IMR-90 (cell line): ENCODE measurements around the gene GUCA1C. TPM values are rescaled to one million over a fixed set of nuclear protein-coding genes. Genes with fewer than 3 reads are reported as not detected.

Experiments
- ATAC-seq: fragments of 200-7000 bp; cut with Tn5 transposase; 2 replicates; pipeline ENCODE4 v1.9.1; 2020; ENCODE audit warnings: low read depth, mild to moderate bottlenecking, moderate library complexity
- BruUV-seq: library from RNA; stranded (reverse); fragments of 400-500 nt; replicated peaks from 2 replicates; lab custom pipeline; 2021; lab: Mats Ljungman, UMichigan
- CTCF ChIA-PET: fragments of 300-600 bp; formaldehyde crosslinking; extraction: SDS; loops from one replicate; lab custom pipeline; 2021; ENCODE audit warnings: antibody characterized with exemption; lab: Yijun Ruan, JAX
- POLR2A ChIA-PET: fragments of 300-600 bp; sonication (Branson Sonifier 250); formaldehyde crosslinking; loops from one replicate; lab custom pipeline; 2022; ENCODE audit warnings: antibody characterized with exemption; ENCODE audit not compliant: unreplicated experiment; lab: Charles Lee
- DNase-seq: peaks from one replicate; pipeline ENCODE4 v3.0.0; 2013
- H2AFZ ChIP-seq: replicated peaks from 2 replicates; pipeline ENCODE3; 2013; ENCODE audit warnings: low read length, mild to moderate bottlenecking; ENCODE audit not compliant: poor library complexity
- H2AK5ac ChIP-seq: 2 replicates; pipeline ENCODE4 v1.6.1; 2013; ENCODE audit warnings: low read depth, low read length, inconsistent platforms
- H2AK9ac ChIP-seq: replicated peaks from 2 replicates; pipeline ENCODE3; 2013; ENCODE audit warnings: mild to moderate bottlenecking, low read depth, low read length, moderate library complexity; ENCODE audit not compliant: poor library complexity
- H2BK120ac ChIP-seq: 2 replicates; pipeline ENCODE4 v1.6.1; 2013; ENCODE audit warnings: low read depth, low read length, inconsistent platforms
- H2BK15ac ChIP-seq: 3 replicates; pipeline ENCODE4 v1.6.1; 2013; ENCODE audit warnings: low read depth, low read length, inconsistent platforms
- H2BK20ac ChIP-seq: 2 replicates; pipeline ENCODE4 v1.6.1; 2013; ENCODE audit warnings: low read depth, mild to moderate bottlenecking, inconsistent platforms, low read length, moderate library complexity
- H2BK5ac ChIP-seq: 2 replicates; pipeline ENCODE4 v1.6.1; 2013; ENCODE audit warnings: mild to moderate bottlenecking, low read depth, low read length, inconsistent platforms; ENCODE audit not compliant: poor library complexity, severe bottlenecking
- H3K14ac ChIP-seq: replicated peaks from 2 replicates; pipeline ENCODE4 v1.6.1; 2013; ENCODE audit warnings: low read depth, low read length, inconsistent platforms
- H3K18ac ChIP-seq: 2 replicates; pipeline ENCODE4 v1.6.1; 2013; ENCODE audit warnings: low read depth, low read length, control low read depth
- H3K23ac ChIP-seq: 2 replicates; pipeline ENCODE4 v1.6.1; 2013; ENCODE audit warnings: low read depth, low read length, inconsistent platforms
- H3K27ac ChIP-seq: 2 replicates; pipeline ENCODE4 v1.5.1; 2013; ENCODE audit warnings: mild to moderate bottlenecking, control low read depth, low read length; ENCODE audit not compliant: insufficient read depth
- H3K27me3 ChIP-seq: 2 replicates; pipeline ENCODE4 v1.6.1; 2013; ENCODE audit warnings: low read length; ENCODE audit not compliant: control insufficient read depth, insufficient read depth
- H3K36me3 ChIP-seq: 2 replicates; pipeline ENCODE4 v1.6.1; 2013; ENCODE audit warnings: low read length, mixed read lengths; ENCODE audit not compliant: control insufficient read depth, insufficient read depth
- H3K4ac ChIP-seq: 2 replicates; pipeline ENCODE4 v1.6.1; 2013; ENCODE audit warnings: low read depth, low read length, inconsistent platforms
- H3K4me1 ChIP-seq: 2 replicates; pipeline ENCODE4 v1.6.1; 2013; ENCODE audit warnings: low read length, mixed read lengths; ENCODE audit not compliant: control insufficient read depth, insufficient read depth
- H3K4me2 ChIP-seq: 2 replicates; pipeline ENCODE4 v1.6.1; 2013; ENCODE audit warnings: low read depth, mild to moderate bottlenecking, control low read depth, low read length, moderate library complexity
- H3K4me3 ChIP-seq: 2 replicates; pipeline ENCODE4 v1.5.1; 2013; ENCODE audit warnings: low read depth, mild to moderate bottlenecking, control low read depth, low read length, moderate library complexity; ENCODE audit not compliant: insufficient read depth
- H3K56ac ChIP-seq: 2 replicates; pipeline ENCODE4 v1.6.1; 2013; ENCODE audit warnings: low read length, inconsistent platforms; ENCODE audit not compliant: insufficient read depth; ENCODE audit errors: extremely low read depth
- H3K79me1 ChIP-seq, 2 experiments: 2 replicates each; pipeline ENCODE4 v1.6.1; 2013; ENCODE audit warnings: low read length in 2 of 2, inconsistent platforms in 1 of 2, low read depth in 1 of 2
- H3K9ac ChIP-seq: 2 replicates; pipeline ENCODE4 v1.6.1; 2013; ENCODE audit warnings: low read depth, low read length, control low read depth
- H3K9me1 ChIP-seq: 2 replicates; pipeline ENCODE4 v1.6.1; 2013; ENCODE audit warnings: low read length, inconsistent platforms; ENCODE audit not compliant: insufficient read depth
- H3K9me3 ChIP-seq: 2 replicates; pipeline ENCODE4 v1.6.1; 2013; ENCODE audit warnings: low read length; ENCODE audit not compliant: control insufficient read depth, insufficient read depth
- H4K20me1 ChIP-seq: 2 replicates; pipeline ENCODE4 v1.6.1; 2013; ENCODE audit warnings: low read length, inconsistent platforms; ENCODE audit not compliant: insufficient read depth
- H4K5ac ChIP-seq: 2 replicates; pipeline ENCODE4 v1.6.1; 2013; ENCODE audit warnings: mild to moderate bottlenecking, low read depth, low read length, control low read depth
- H4K8ac ChIP-seq, 2 experiments: 2 replicates each; pipeline ENCODE4 v1.6.1; 2013; ENCODE audit warnings: low read depth in 2 of 2, low read length in 2 of 2, control low read depth in 1 of 2, inconsistent platforms in 1 of 2
- H4K91ac ChIP-seq: 2 replicates; pipeline ENCODE4 v1.6.1; 2013; ENCODE audit warnings: low read depth, low read length, inconsistent platforms; ENCODE audit not compliant: insufficient read depth
- CEBPB ChIP-seq: IDR thresholded peaks from 2 replicates; pipeline ENCODE4 v1.6.1; 2012; ENCODE audit warnings: low read depth, low read length, improper control_type of control experiment
- CHD1 ChIP-seq: IDR thresholded peaks from 2 replicates; pipeline ENCODE4 v1.6.1; 2012; ENCODE audit warnings: low read depth, low read length, improper control_type of control experiment
- CTCF ChIP-seq: conservative IDR thresholded peaks from 2 replicates; pipeline ENCODE4 v1.5.1; 2012; ENCODE audit warnings: mild to moderate bottlenecking, low read depth, low read length, improper control_type of control experiment
- MAFK ChIP-seq: IDR thresholded peaks from 2 replicates; pipeline ENCODE4 v1.6.1; 2012; ENCODE audit warnings: low read depth, low read length, improper control_type of control experiment
- MAZ ChIP-seq: IDR thresholded peaks from 2 replicates; pipeline ENCODE4 v1.6.1; 2012; ENCODE audit warnings: low read depth, mild to moderate bottlenecking, low read length, improper control_type of control experiment, moderate library complexity, borderline replicate concordance
- RCOR1 ChIP-seq: IDR thresholded peaks from 2 replicates; pipeline ENCODE4 v1.6.1; 2012; ENCODE audit warnings: mild to moderate bottlenecking, low read length, improper control_type of control experiment; ENCODE audit not compliant: insufficient replicate concordance
- WGBS, 2 experiments: methylation state at CpG; one replicate each; pipeline versions ENCODE4 v1.1.5 to v1.1.7; 2013; ENCODE audit warnings: missing lambda C conversion rate in 2 of 2; ENCODE audit not compliant: insufficient read length in 1 of 2; ENCODE audit errors: extremely low coverage in 2 of 2; 5-methylcytosine and 5-hydroxymethylcytosine counted together
- dilution Hi-C: fragments of 300-500 bp; cut with HindIII; formaldehyde crosslinking; loops from one replicate; pipeline ENCODE4 v1.14.3; 2018; ENCODE audit warnings: low sequenced_read_pairs; ENCODE audit not compliant: unreplicated experiment
- in situ Hi-C: fragments of 300-500 bp; cut with MboI; formaldehyde crosslinking; loops from 3 replicates; pipeline ENCODE4 v1.14.3; 2019; ENCODE audit warnings: low sequenced_read_pairs, inconsistent platforms, mixed read lengths
- intact Hi-C: fragments of 100-400 bp; cut with micrococcal nuclease; formaldehyde crosslinking; loops from 2 replicates; pipeline ENCODE4 v1.10.0; 2022
- polyA plus RNA-seq, 3 experiments: library from polyadenylated mRNA; depleted of rRNA; stranded (reverse); fragments of >200 nt; gene quantifications; 2 replicates each; pipeline ENCODE4 v1.2.3, GENCODE V29; 2012; ENCODE audit warnings: low replicate concordance in 1 of 3
- total RNA-seq: library from RNA; depleted of rRNA; stranded (reverse); fragments of >200 nt; gene quantifications from 2 replicates; pipeline ENCODE4 v1.2.3, GENCODE V29; 2012

GUCA1C gene
- total and polyA plus RNA-seq, 2 of the 4 experiments (the other 2 are of a cell fraction), result not detected

- no peak overlapping the region for H2BK120ac ChIP-seq
- no peaks in the 10 kb centered on the region for H3K9me1 ChIP-seq
- no peak overlapping the region for H3K27ac ChIP-seq
- no peaks in the 10 kb centered on the region for H3K79me1 ChIP-seq
- H4K20me1 ChIP-seq, result no peaks in the 10 kb centered on the region
- CTCF ChIA-PET, result no interaction called here
- no peak overlapping the region for H3K18ac ChIP-seq
- no peak overlapping the region for H3K56ac ChIP-seq
- intact Hi-C loops (no loop called here), in situ Hi-C loops (loop anchor here (25.0 kb wide), 1 partner anchor 108 kb away; no protein-coding TSS in a partner anchor), dilution Hi-C loops (no loop called here)
- H3K27me3 ChIP-seq, result no peaks in the 10 kb centered on the region
- no peak overlapping the region for H3K4ac ChIP-seq
- H3K4me2 ChIP-seq, result no peak overlapping the region
- no peak for TF ChIP-seq MAZ
- no peak for TF ChIP-seq RCOR1
- TF ChIP-seq CTCF, result no peak
- no peak for TF ChIP-seq CHD1
- no peak for TF ChIP-seq MAFK
- no peak for TF ChIP-seq CEBPB
- no peak overlapping the region for H2AK9ac ChIP-seq
- no peak overlapping the region for H3K23ac ChIP-seq
- POLR2A ChIA-PET, result no interaction called here
- H4K8ac ChIP-seq, result no peak overlapping the region
- ATAC-seq (no peak), DNase-seq (no peak)
- no peak overlapping the region for H2BK20ac ChIP-seq
- no peak overlapping the region for H2AFZ ChIP-seq
- no peaks in the 10 kb centered on the region for H3K9me3 ChIP-seq
- no peaks in the 10 kb centered on the region for H3K4me1 ChIP-seq
- no peak overlapping the region for H3K14ac ChIP-seq
- BruUV-seq, result no TSS peak
- no peak overlapping the region for H4K91ac ChIP-seq
- H2BK15ac ChIP-seq, result no peak overlapping the region
- no peak overlapping the region for H2BK5ac ChIP-seq
- H2AK5ac ChIP-seq, result no peak overlapping the region
- no CpG with 5 or more reads among the region's 5 CpGs for WGBS, 2 experiments
- H4K5ac ChIP-seq, result no peak overlapping the region
- no peaks in the 10 kb centered on the region for H3K36me3 ChIP-seq
- H3K9ac ChIP-seq, result no peak overlapping the region
- H3K4me3 ChIP-seq, result no peak overlapping the region
Measured at GRCh38 chr3:108894981-108895380, 58.7 kb downstream of the GUCA1C start.
